H9 (cell line): ENCODE measurements around the gene DMD. TPM values are rescaled to one million over a fixed set of nuclear protein-coding genes. Genes with fewer than 3 reads are reported as not detected.

ENCODE experiments used
- DNase-seq: peaks from one replicate; pipeline ENCODE4 v3.0.0-alpha.2; 2017
- H2AFZ ChIP-seq: one replicate; pipeline ENCODE4 v1.6.1; 2013; ENCODE audit warnings: mild to moderate bottlenecking, low read length, control low read depth, moderate library complexity
- H2AK5ac ChIP-seq: 2 replicates; pipeline ENCODE4 v1.6.1; 2013; ENCODE audit warnings: low read length, control low read depth, mixed read lengths; ENCODE audit not compliant: insufficient read length
- H2BK120ac ChIP-seq: one replicate; pipeline ENCODE4 v1.6.1; 2013; ENCODE audit warnings: low read depth, mild to moderate bottlenecking, low read length, control low read depth, inconsistent platforms; ENCODE audit not compliant: poor library complexity, severe bottlenecking
- H2BK12ac ChIP-seq: 2 replicates; pipeline ENCODE4 v1.6.1; 2013; ENCODE audit warnings: low read length, control low read depth, mixed read lengths, low read depth; ENCODE audit not compliant: insufficient read length
- H2BK15ac ChIP-seq: 2 replicates; pipeline ENCODE4 v1.6.1; 2013; ENCODE audit warnings: low read depth, low read length, control low read depth
- H2BK20ac ChIP-seq: one replicate; pipeline ENCODE4 v1.6.1; 2013; ENCODE audit warnings: low read depth, mild to moderate bottlenecking, low read length, control low read depth, inconsistent platforms; ENCODE audit not compliant: poor library complexity, severe bottlenecking
- H2BK5ac ChIP-seq: 2 replicates; pipeline ENCODE4 v1.6.1; 2013; ENCODE audit warnings: low read length, control low read depth, mixed read lengths; ENCODE audit not compliant: insufficient read length
- H3K14ac ChIP-seq: 2 replicates; pipeline ENCODE4 v1.6.1; 2013; ENCODE audit warnings: low read length, control low read depth; ENCODE audit not compliant: insufficient read depth
- H3K18ac ChIP-seq: 2 replicates; pipeline ENCODE4 v1.6.1; 2013; ENCODE audit warnings: low read depth, mild to moderate bottlenecking, mixed read lengths, low read length, control low read depth; ENCODE audit not compliant: insufficient read length
- H3K23ac ChIP-seq: 2 replicates; pipeline ENCODE4 v1.6.1; 2013; ENCODE audit warnings: low read length, control low read depth, mixed read lengths, low read depth; ENCODE audit not compliant: insufficient read length
- H3K23me2 ChIP-seq: 2 replicates; pipeline ENCODE4 v1.6.1; 2013; ENCODE audit warnings: low read depth, mild to moderate bottlenecking, mixed read lengths, low read length, control low read depth; ENCODE audit not compliant: insufficient read length, poor library complexity, severe bottlenecking
- H3K27ac ChIP-seq: 2 replicates; pipeline ENCODE4 v1.5.1; 2013; ENCODE audit warnings: low read length, control low read depth, mixed read lengths, low read depth; ENCODE audit not compliant: insufficient read length
- H3K27me3 ChIP-seq: 2 replicates; pipeline ENCODE4 v1.6.1; 2013; ENCODE audit warnings: low read length, control low read depth, inconsistent platforms; ENCODE audit not compliant: insufficient read depth
- H3K4ac ChIP-seq: 2 replicates; pipeline ENCODE4 v1.6.1; 2013; ENCODE audit warnings: low read depth, mild to moderate bottlenecking, control low read depth, inconsistent platforms, low read length, moderate library complexity
- H3K4me1 ChIP-seq: 2 replicates; pipeline ENCODE4 v1.6.1; 2013; ENCODE audit warnings: low read length, control low read depth, inconsistent platforms; ENCODE audit not compliant: insufficient read depth
- H3K4me2 ChIP-seq: 2 replicates; pipeline ENCODE4 v1.6.1; 2013; ENCODE audit warnings: low read length, control low read depth, mixed read lengths; ENCODE audit not compliant: insufficient read length, insufficient read depth
- H3K56ac ChIP-seq: 2 replicates; pipeline ENCODE4 v1.6.1; 2013; ENCODE audit warnings: low read depth, mild to moderate bottlenecking, mixed read lengths, low read length, control low read depth; ENCODE audit not compliant: insufficient read length
- H3K79me1 ChIP-seq: 2 replicates; pipeline ENCODE4 v1.6.1; 2013; ENCODE audit warnings: low read depth, mild to moderate bottlenecking, moderate library complexity, low read length, control low read depth, inconsistent platforms; ENCODE audit not compliant: insufficient read depth, poor library complexity, severe bottlenecking
- H3K79me2 ChIP-seq: 2 replicates; pipeline ENCODE4 v1.6.1; 2013; ENCODE audit warnings: low read length, control low read depth, inconsistent platforms; ENCODE audit not compliant: insufficient read depth
- H3K9ac ChIP-seq: 2 replicates; pipeline ENCODE4 v1.6.1; 2013; ENCODE audit warnings: low read length, control low read depth, mixed read lengths; ENCODE audit not compliant: insufficient read length; ENCODE audit errors: extremely low read depth
- H3K9me3 ChIP-seq: one replicate; pipeline ENCODE4 v1.6.1; 2013; ENCODE audit warnings: low read depth, low read length, inconsistent platforms; ENCODE audit not compliant: control insufficient read depth
- H3T11ph ChIP-seq: one replicate; pipeline ENCODE4 v1.6.1; 2013; ENCODE audit warnings: mild to moderate bottlenecking, low read length, control low read depth, inconsistent platforms
- H4K20me1 ChIP-seq: one replicate; pipeline ENCODE4 v1.6.1; 2013; ENCODE audit not compliant: control insufficient read depth, insufficient read length, insufficient read depth
- H4K5ac ChIP-seq: 2 replicates; pipeline ENCODE4 v1.6.1; 2013; ENCODE audit warnings: low read depth, mild to moderate bottlenecking, mixed read lengths, low read length, control low read depth; ENCODE audit not compliant: insufficient read length
- H4K8ac ChIP-seq: replicated peaks from 2 replicates; pipeline ENCODE4 v1.6.1; 2013; ENCODE audit warnings: low read length, control low read depth, mixed read lengths, low read depth; ENCODE audit not compliant: insufficient read length
- H4K91ac ChIP-seq: 2 replicates; pipeline ENCODE4 v1.6.1; 2013; ENCODE audit warnings: low read depth, mild to moderate bottlenecking, moderate library complexity, mixed read lengths, low read length, control low read depth; ENCODE audit not compliant: insufficient read length
- H3K27ac Mint-ChIP-seq, 3 experiments: 2 replicates in 2 of 3; 3 replicates in 1 of 3; pipeline ENCODE4 v1.8.0; 2020 to 2021; ENCODE audit warnings: mixed read lengths in 3 of 3, mild to moderate bottlenecking in 1 of 3, moderate library complexity in 1 of 3
- H3K27me3 Mint-ChIP-seq: 2 replicates; pipeline ENCODE4 v1.8.0; 2021; ENCODE audit warnings: low read depth, mild to moderate bottlenecking, moderate library complexity, mixed read lengths
- H3K36me3 Mint-ChIP-seq, 3 experiments: 2 replicates in 2 of 3; 3 replicates in 1 of 3; pipeline ENCODE4 v1.8.0; 2020 to 2021; ENCODE audit warnings: low read depth in 3 of 3, mixed read lengths in 3 of 3; ENCODE audit not compliant: insufficient read depth in 1 of 3
- H3K4me1 Mint-ChIP-seq, 2 experiments: 2 replicates each; pipeline ENCODE4 v1.8.0; 2020; ENCODE audit warnings: mixed read lengths in 2 of 2
- H3K4me3 Mint-ChIP-seq, 2 experiments: 2 replicates in 1 of 2; 3 replicates in 1 of 2; pipeline ENCODE4 v1.8.0; 2020 to 2021; ENCODE audit warnings: mild to moderate bottlenecking in 2 of 2, mixed read lengths in 2 of 2, moderate library complexity in 1 of 2
- H3K9me3 Mint-ChIP-seq, 2 experiments: 2 replicates in 1 of 2; 3 replicates in 1 of 2; pipeline ENCODE4 v1.8.0; 2020; ENCODE audit warnings: mild to moderate bottlenecking in 2 of 2, mixed read lengths in 2 of 2, moderate library complexity in 1 of 2
- WGBS: extraction: QIAGEN DNeasy Blood & Tissue Kit; methylation state at CpG from one replicate; pipeline ENCODE4 v1.1.7; 2013; ENCODE audit warnings: missing lambda C conversion rate, low lambda C conversion rate, mixed read lengths; ENCODE audit not compliant: insufficient read length; ENCODE audit errors: extremely low coverage; 5-methylcytosine and 5-hydroxymethylcytosine counted together
- total RNA-seq: library from RNA; stranded (reverse); gene quantifications from 2 replicates; pipeline ENCODE4 v1.2.1, GENCODE V29; 2021
- TF ChIP-seq, protein P1 (sequence below): fragments of 200-600 bp; sonication (generic); conservative IDR thresholded peaks from 3 replicates; pipeline ENCODE4 v1.8.0; 2021; ENCODE audit warnings: antibody characterized with exemption, mild to moderate bottlenecking

DMD gene
- total RNA-seq, 1 experiment from 2014 or later = 3.8 TPM

DNA sequence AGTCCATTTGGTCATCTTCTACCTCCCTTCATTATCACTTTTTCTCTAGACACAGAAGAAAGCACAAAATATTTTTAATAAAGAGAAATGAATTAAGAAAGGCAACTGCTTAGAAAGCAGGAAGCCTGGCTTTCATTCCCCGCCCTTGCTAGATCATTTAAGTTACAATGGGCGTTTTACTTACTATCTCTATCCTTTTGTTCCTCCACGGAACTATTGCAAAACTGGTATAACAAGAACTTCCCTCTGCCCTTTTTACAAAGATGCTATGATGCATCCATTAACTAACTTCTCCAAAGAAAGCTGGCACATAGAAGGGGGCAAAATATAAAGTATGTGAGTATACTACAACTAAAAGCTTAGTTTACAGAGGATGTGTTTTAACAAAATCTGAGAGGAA, 1705.0 kb downstream of the DMD start:
- Mint-ChIP-seq H3K27me3 (no peaks in the 10 kb centered on the region), H3K36me3 (no peaks in the 10 kb centered on the region), H3K4me1 (peaks cover 4 to 5% of the 10 kb centered on the region in 2 experiments; a peak in 3 of 4 replicates), H3K9me3 (peaks cover 45 to 52% of the 10 kb centered on the region in 2 experiments), H3K4me3 (no peak overlapping the region), H3K27ac (no peak overlapping the region)
- TF ChIP-seq, protein P1, sequence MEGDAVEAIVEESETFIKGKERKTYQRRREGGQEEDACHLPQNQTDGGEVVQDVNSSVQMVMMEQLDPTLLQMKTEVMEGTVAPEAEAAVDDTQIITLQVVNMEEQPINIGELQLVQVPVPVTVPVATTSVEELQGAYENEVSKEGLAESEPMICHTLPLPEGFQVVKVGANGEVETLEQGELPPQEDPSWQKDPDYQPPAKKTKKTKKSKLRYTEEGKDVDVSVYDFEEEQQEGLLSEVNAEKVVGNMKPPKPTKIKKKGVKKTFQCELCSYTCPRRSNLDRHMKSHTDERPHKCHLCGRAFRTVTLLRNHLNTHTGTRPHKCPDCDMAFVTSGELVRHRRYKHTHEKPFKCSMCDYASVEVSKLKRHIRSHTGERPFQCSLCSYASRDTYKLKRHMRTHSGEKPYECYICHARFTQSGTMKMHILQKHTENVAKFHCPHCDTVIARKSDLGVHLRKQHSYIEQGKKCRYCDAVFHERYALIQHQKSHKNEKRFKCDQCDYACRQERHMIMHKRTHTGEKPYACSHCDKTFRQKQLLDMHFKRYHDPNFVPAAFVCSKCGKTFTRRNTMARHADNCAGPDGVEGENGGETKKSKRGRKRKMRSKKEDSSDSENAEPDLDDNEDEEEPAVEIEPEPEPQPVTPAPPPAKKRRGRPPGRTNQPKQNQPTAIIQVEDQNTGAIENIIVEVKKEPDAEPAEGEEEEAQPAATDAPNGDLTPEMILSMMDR = no peak
- WGBS = no CpG with 5 or more reads among the region's 3 CpGs
- no peaks in the 10 kb centered on the region for H3K4me1 ChIP-seq
- H3K9me3 ChIP-seq = no peaks in the 10 kb centered on the region
- H3K56ac ChIP-seq = no peak overlapping the region
- DNase-seq = no peak
- H3K4me2 ChIP-seq = no peak overlapping the region
- H3K23ac ChIP-seq = no peak overlapping the region
- no peaks in the 10 kb centered on the region for H3K79me1 ChIP-seq
- H2BK5ac ChIP-seq = no peak overlapping the region
- no peak overlapping the region for H3K4ac ChIP-seq
- H2AFZ ChIP-seq = no peak overlapping the region
- H2BK120ac ChIP-seq = no peak overlapping the region
- H4K20me1 ChIP-seq = no peaks in the 10 kb centered on the region
- no peak overlapping the region for H3K14ac ChIP-seq
- H3K9ac ChIP-seq = no peak overlapping the region
- no peaks in the 10 kb centered on the region for H3K23me2 ChIP-seq
- no peak overlapping the region for H3K18ac ChIP-seq
- H3K79me2 ChIP-seq = no peaks in the 10 kb centered on the region; the same call in 1 of the 2 replicates
- H2AK5ac ChIP-seq = no peak overlapping the region
- H3K27ac ChIP-seq = no peak overlapping the region
- H3T11ph ChIP-seq = no peak overlapping the region
- H4K5ac ChIP-seq = no peak overlapping the region
- H3K27me3 ChIP-seq = no peaks in the 10 kb centered on the region
- no peak overlapping the region for H2BK20ac ChIP-seq
- no peak overlapping the region for H2BK15ac ChIP-seq
- no peak overlapping the region for H4K8ac ChIP-seq
- H4K91ac ChIP-seq = no peak overlapping the region
- no peak overlapping the region for H2BK12ac ChIP-seq
